Naive thymus-derived CD4-positive, alpha-beta T cell (primary cell): ENCODE data around the gene CACNA1A. TPM values are rescaled to one million over a fixed set of nuclear protein-coding genes. Genes with fewer than 3 reads are reported as not detected.
"Not testable (repeated sequence)": the region's sequence is repeated elsewhere in the genome, so short reads cannot be mapped to it uniquely, and the experiment has no call there.

Source experiments
- ATAC-seq: fragments of 150-1000 bp; cut with Tn5 transposase; 2 replicates; pipeline ENCODE4 v1.10.0; 2021; ENCODE audit warnings: mild to moderate bottlenecking, moderate library complexity
- CTCF ChIA-PET: fragments of 350-600 bp; sonication (Branson Sonifier 250); formaldehyde crosslinking; loops from one replicate; lab custom pipeline; 2021; ENCODE audit warnings: antibody characterized with exemption; lab: Charles Lee
- POLR2A ChIA-PET: fragments of 350-600 bp; sonication (Branson Sonifier 250); formaldehyde crosslinking; loops from one replicate; lab custom pipeline; 2021; ENCODE audit warnings: antibody characterized with exemption, inconsistent platforms; lab: Charles Lee
- DNase-seq, 9 donors: peaks; one replicate each; pipeline versions ENCODE4 v3.0.0 to v3.0.0-alpha.2; 2020 to 2022; ENCODE audit warnings: mixed read lengths in 1 of 9
- H3K27ac ChIP-seq: one replicate; pipeline ENCODE4 v1.7.0; 2013; ENCODE audit warnings: mild to moderate bottlenecking, low read depth, low read length, moderate library complexity
- H3K27me3 ChIP-seq, 2 donors: one replicate each; pipeline ENCODE4 v1.7.0; 2013; ENCODE audit warnings: low read length in 2 of 2, mild to moderate bottlenecking in 2 of 2, moderate library complexity in 2 of 2; ENCODE audit not compliant: control insufficient read depth in 2 of 2, insufficient read depth in 2 of 2
- H3K36me3 ChIP-seq, 3 experiments: 1 replicate in 2 of 3; 2 replicates in 1 of 3; pipeline ENCODE4 v1.7.0; 2013; ENCODE audit warnings: low read length in 3 of 3, mild to moderate bottlenecking in 3 of 3, moderate library complexity in 1 of 3; ENCODE audit not compliant: insufficient read depth in 3 of 3, control insufficient read depth in 2 of 3
- H3K4me1 ChIP-seq, 2 donors: one replicate each; pipeline ENCODE4 v1.7.0; 2013; ENCODE audit warnings: low read length in 2 of 2, mild to moderate bottlenecking in 2 of 2, moderate library complexity in 1 of 2; ENCODE audit not compliant: control insufficient read depth in 2 of 2, insufficient read depth in 2 of 2
- H3K4me3 ChIP-seq: 2 replicates; pipeline ENCODE4 v1.7.0; 2013; ENCODE audit warnings: mild to moderate bottlenecking, low read length
- H3K9me3 ChIP-seq, 3 experiments: 1 replicate in 2 of 3; 2 replicates in 1 of 3; pipeline ENCODE4 v1.7.0; 2013; ENCODE audit warnings: low read length in 3 of 3; ENCODE audit not compliant: control insufficient read depth in 2 of 3
- H3K27ac Mint-ChIP-seq, 9 donors: one replicate each; pipeline ENCODE4 v1.8.0; 2020 to 2022; ENCODE audit warnings: mixed read lengths in 9 of 9, mild to moderate bottlenecking in 8 of 9, moderate library complexity in 5 of 9, inconsistent platforms in 2 of 9
- H3K27me3 Mint-ChIP-seq, 5 donors: one replicate each; pipeline ENCODE4 v1.8.0; 2021 to 2022; ENCODE audit warnings: mixed read lengths in 5 of 5, mild to moderate bottlenecking in 1 of 5
- H3K36me3 Mint-ChIP-seq, 5 donors: one replicate each; pipeline ENCODE4 v1.8.0; 2020 to 2022; ENCODE audit warnings: mixed read lengths in 5 of 5, mild to moderate bottlenecking in 3 of 5, inconsistent platforms in 1 of 5
- H3K4me1 Mint-ChIP-seq, 7 donors: one replicate each; pipeline ENCODE4 v1.8.0; 2020 to 2022; ENCODE audit warnings: mixed read lengths in 7 of 7, mild to moderate bottlenecking in 3 of 7, inconsistent platforms in 1 of 7
- H3K4me3 Mint-ChIP-seq, 10 donors: one replicate each; pipeline ENCODE4 v1.8.0; 2020 to 2022; ENCODE audit warnings: mild to moderate bottlenecking in 10 of 10, mixed read lengths in 10 of 10, moderate library complexity in 6 of 10, inconsistent platforms in 2 of 10
- H3K9me3 Mint-ChIP-seq, 11 donors: one replicate each; pipeline ENCODE4 v1.8.0; 2020 to 2022; ENCODE audit warnings: mixed read lengths in 11 of 11, mild to moderate bottlenecking in 4 of 11, inconsistent platforms in 1 of 11, moderate library complexity in 1 of 11
- intact Hi-C, 2 donors: fragments of 100-400 bp; cut with micrococcal nuclease; formaldehyde crosslinking; loops; one replicate each; pipeline ENCODE4 v1.15.1; 2023
- polyA plus RNA-seq, 2 donors: library from polyadenylated mRNA; unstranded; fragments of 300-500 nt; fragmentation: Illumina TruSeq; gene quantifications; one replicate each; pipeline ENCODE4 v1.2.3, GENCODE V29; 2021
- total RNA-seq, 6 experiments: library from RNA in 5 of 6; stranded (reverse) in 5 of 6; gene quantifications; 1 replicate in 5 of 6; 2 replicates in 1 of 6; pipeline ENCODE4 v1.2.3 and lab custom pipeline; 2021 to 2026

CACNA1A gene
- total and polyA plus RNA-seq, 7 experiments from 2014 or later, result 0.05 to 1.1 (median 0.41) TPM

GRCh38 chr19:13541554-13541953 lies 35.3 kb upstream of the CACNA1A start:
- DNase-seq (no peak), ATAC-seq (no peak)
- Mint-ChIP-seq H3K4me1 (peaks cover 0 to 5% (median 0%) of the 10 kb centered on the region in 7 donors), H3K36me3 (peaks cover 0 to 6% (median 0%) of the 10 kb centered on the region in 5 donors), H3K4me3 (no peak overlapping the region), H3K27me3 (peaks cover 0 to 49% (median 42%) of the 10 kb centered on the region in 5 donors), H3K27ac (no peak overlapping the region), H3K9me3 (peaks cover 0 to 26% (median 5%) of the 10 kb centered on the region in 11 donors)
- no peaks in the 10 kb centered on the region for H3K4me1 ChIP-seq
- intact Hi-C loops, result no loop called here
- H3K9me3 ChIP-seq, result peaks cover 0 to 6% (median 0%) of the 10 kb centered on the region in 3 experiments
- no peak overlapping the region for H3K27ac ChIP-seq
- POLR2A ChIA-PET, result no interaction called here
- CTCF ChIA-PET, result no interaction called here
- H3K36me3 ChIP-seq, result no peaks in the 10 kb centered on the region
- H3K27me3 ChIP-seq, result no peaks in the 10 kb centered on the region
- H3K4me3 ChIP-seq, result no peak overlapping the region

- Histone ChIP-seq H3K36me3 (no peaks in the 10 kb centered on the region), H3K27me3 (no peaks in the 10 kb centered on the region), H3K4me3 (no peak overlapping the region), H3K4me1 (no peaks in the 10 kb centered on the region), H3K9me3 (no peaks in the 10 kb centered on the region), H3K27ac (no peak overlapping the region)
- Mint-ChIP-seq H3K36me3 (peaks cover 0 to 6% (median 0%) of the 10 kb centered on the region in 5 donors), H3K27me3 (peaks cover 0 to 56% (median 45%) of the 10 kb centered on the region in 5 donors), H3K27ac (no peak overlapping the region), H3K9me3 (peaks cover 0 to 26% (median 5%) of the 10 kb centered on the region in 11 donors), H3K4me1 (peaks cover 0 to 5% (median 0%) of the 10 kb centered on the region in 7 donors), H3K4me3 (no peak overlapping the region)
- intact Hi-C loops, result no loop called here
- DNase-seq (no peak), ATAC-seq (no peak)
- CTCF ChIA-PET, result interaction anchor here (0.5 to 0.6 kb wide), 3 partner anchors 49 to 1084 kb away, joined by 3 read pairs; no protein-coding TSS in a partner anchor
- POLR2A ChIA-PET, result no interaction called here
Measured at GRCh38 chr19:13539332-13539731, 33.1 kb upstream of the CACNA1A start.

- Mint-ChIP-seq H3K4me1 (peaks cover 0 to 5% (median 0%) of the 10 kb centered on the region in 7 donors), H3K9me3 (peaks cover 0 to 24% (median 3%) of the 10 kb centered on the region in 11 donors), H3K4me3 (no peak overlapping the region), H3K27ac (no peak overlapping the region), H3K36me3 (peaks cover 0 to 6% (median 0%) of the 10 kb centered on the region in 5 donors), H3K27me3 (peaks cover 1 to 59% (median 49%) of the 10 kb centered on the region in 5 donors)
- no peaks in the 10 kb centered on the region for H3K36me3 ChIP-seq
- ATAC-seq (no peak), DNase-seq (no peak)
- ChIA-PET CTCF (interaction anchor here (0.5 kb wide), 2 partner anchors 174 to 1085 kb away, joined by 3 read pairs; no protein-coding TSS in a partner anchor), POLR2A (interaction anchor here (0.6 kb wide), 1 partner anchor 249 kb away, joined by 3 read pairs; no protein-coding TSS in a partner anchor)
- no peak overlapping the region for H3K4me3 ChIP-seq
- H3K4me1 ChIP-seq, result no peaks in the 10 kb centered on the region
- no peaks in the 10 kb centered on the region for H3K27me3 ChIP-seq
- intact Hi-C loops, result no loop called here
- no peak overlapping the region for H3K27ac ChIP-seq
- no peaks in the 10 kb centered on the region for H3K9me3 ChIP-seq
Measured at GRCh38 chr19:13538601-13539253, 32.4 kb upstream of the CACNA1A start.

- H3K4me3 ChIP-seq, result no peak overlapping the region
- no peak overlapping the region for H3K27ac Mint-ChIP-seq
- intact Hi-C loops, result no loop called here
- DNase-seq, result no peak
- peaks cover 0 to 17% (median 4%) of the 10 kb centered on the region in 11 donors for H3K9me3 Mint-ChIP-seq
- peaks cover 0 to 6% (median 0%) of the 10 kb centered on the region in 5 donors for H3K36me3 Mint-ChIP-seq
- no peaks in the 10 kb centered on the region for H3K36me3 ChIP-seq
- H3K4me1 Mint-ChIP-seq, result peaks cover 0 to 5% (median 0%) of the 10 kb centered on the region in 7 donors
- ChIA-PET POLR2A (no interaction called here), CTCF (no interaction called here)
- H3K4me1 ChIP-seq, result no peaks in the 10 kb centered on the region
- ATAC-seq, result no peak
- H3K27me3 Mint-ChIP-seq, result peaks cover 1 to 50% (median 42%) of the 10 kb centered on the region in 5 donors
- H3K27ac ChIP-seq, result no peak overlapping the region
- H3K4me3 Mint-ChIP-seq, result no peak overlapping the region
- no peaks in the 10 kb centered on the region for H3K9me3 ChIP-seq
- no peaks in the 10 kb centered on the region for H3K27me3 ChIP-seq
Measured at GRCh38 chr19:13537454-13537853, 31.2 kb upstream of the CACNA1A start.

GRCh38 chr19:13530720-13531119 lies 24.4 kb upstream of the CACNA1A start:
- ATAC-seq, result no peak
- ChIA-PET POLR2A (no interaction called here), CTCF (no interaction called here)
- peaks cover 1 to 56% (median 36%) of the 10 kb centered on the region in 5 donors for H3K27me3 Mint-ChIP-seq
- H3K27ac Mint-ChIP-seq, result no peak overlapping the region
- H3K9me3 Mint-ChIP-seq, result peaks cover 0 to 20% (median 7%) of the 10 kb centered on the region in 11 donors
- no peak overlapping the region for H3K4me3 Mint-ChIP-seq
- Histone ChIP-seq H3K27me3 (peaks cover 0 to 17% of the 10 kb centered on the region in 2 donors), H3K36me3 (no peaks in the 10 kb centered on the region), H3K27ac (no peak overlapping the region), H3K4me3 (no peak overlapping the region), H3K4me1 (no peaks in the 10 kb centered on the region), H3K9me3 (no peaks in the 10 kb centered on the region)
- H3K4me1 Mint-ChIP-seq, result no peaks in the 10 kb centered on the region
- H3K36me3 Mint-ChIP-seq, result peaks cover 0 to 5% (median 0%) of the 10 kb centered on the region in 5 donors
- intact Hi-C loops, result no loop called here
- DNase-seq, result no peak

- ATAC-seq, H3K27ac Mint-ChIP-seq, H3K4me3 ChIP-seq, H3K36me3 ChIP-seq, H3K27ac ChIP-seq, H3K4me1 ChIP-seq, CTCF ChIA-PET, H3K4me1 Mint-ChIP-seq, POLR2A ChIA-PET, H3K4me3 Mint-ChIP-seq, H3K36me3 Mint-ChIP-seq, H3K9me3 ChIP-seq, intact Hi-C loops, DNase-seq: not testable (repeated sequence)
- Mint-ChIP-seq H3K9me3 (peaks cover 0 to 23% (median 8%) of the 10 kb centered on the region in 11 donors), H3K27me3 (peaks cover 1 to 61% (median 41%) of the 10 kb centered on the region in 5 donors)
- peaks cover 0 to 17% of the 10 kb centered on the region in 2 donors for H3K27me3 ChIP-seq
Measured at GRCh38 chr19:13529721-13530120, 23.4 kb upstream of the CACNA1A start.
